Measurements from ENCODE around the gene STAT5B. TPM values are rescaled to one million over a fixed set of nuclear protein-coding genes. Genes with fewer than 3 reads are reported as not detected.

STAT5B gene
- total RNA-seq, 1 experiment from 2014 or later = 42.9 TPM

DNA sequence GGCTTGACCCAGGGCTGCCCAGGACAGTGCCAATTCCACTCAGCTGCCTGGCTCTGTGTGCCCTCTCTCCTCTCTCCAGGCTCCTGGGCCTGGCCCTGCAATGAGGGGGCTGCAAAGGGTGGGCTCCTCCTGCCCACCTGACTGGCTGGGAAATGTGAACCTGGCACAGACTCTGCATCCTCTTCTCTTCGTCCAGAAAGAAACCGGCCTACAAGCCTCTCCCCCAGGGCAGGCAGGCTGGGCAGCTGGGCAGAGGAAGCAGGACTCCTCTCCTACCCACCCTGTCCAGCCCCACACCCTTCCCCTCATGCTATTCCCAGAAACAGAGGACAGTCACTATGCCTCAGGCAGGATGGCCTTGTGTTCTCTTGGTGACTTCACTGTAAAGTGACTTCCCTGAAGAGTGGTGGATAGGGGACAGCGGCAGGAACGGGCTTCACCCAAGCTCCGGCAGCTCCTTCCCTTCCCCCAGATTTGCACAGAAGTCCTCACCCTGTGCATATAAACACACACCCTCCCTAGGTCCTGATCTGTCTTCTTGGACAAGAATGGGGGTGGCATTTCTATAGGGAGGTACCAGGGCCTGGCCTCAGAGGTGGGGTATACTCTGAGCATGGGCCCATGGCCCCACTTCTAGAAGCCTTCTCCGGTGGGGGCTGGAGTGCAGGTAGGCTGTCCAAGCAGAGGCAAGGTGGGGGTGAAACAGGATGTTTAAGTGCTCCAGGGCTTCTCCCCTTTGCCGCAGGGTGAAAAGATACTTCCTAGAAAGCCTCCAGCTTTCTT, 7.2 kb upstream of the STAT5B start:
- no peaks in the 10 kb centered on the region for H4K20me1 ChIP-seq (ENCODE audit: control insufficient read depth, insufficient read depth, insufficient read length)
- H4K8ac ChIP-seq (replicated peaks; ENCODE audit: insufficient read length, low read depth, low read length) = no peak overlapping the region
- no peaks in the 10 kb centered on the region; the same call in 1 of the 2 replicates for H3K27me3 ChIP-seq (ENCODE audit: insufficient read depth, low read length)
- no peak overlapping the region for H3K4ac ChIP-seq (ENCODE audit: low read depth, low read length)
- H3T11ph ChIP-seq (ENCODE audit: low read length) = no peak overlapping the region
- H4K5ac ChIP-seq (ENCODE audit: insufficient read length, low read depth, low read length) = no peak overlapping the region
- no CpG with 5 or more reads among the region's 7 CpGs for WGBS (ENCODE audit: extremely low coverage, insufficient read length, low lambda C conversion rate)
- H3K23me2 ChIP-seq (ENCODE audit: insufficient read length, low read depth, low read length, poor library complexity, severe bottlenecking) = peaks cover 4% of the 10 kb centered on the region
- H3K36me3 Mint-ChIP-seq (ENCODE audit: insufficient read depth in 1 of 3, low read depth in 3 of 3) = peaks cover 0 to 2% (median 0%) of the 10 kb centered on the region in 3 experiments; a peak in 2 of 7 replicates
- peaks cover 22 to 35% of the 10 kb centered on the region in 2 experiments for H3K4me1 Mint-ChIP-seq
- H3K23ac ChIP-seq (ENCODE audit: insufficient read length, low read depth, low read length) = no peak overlapping the region
- H2BK120ac ChIP-seq (ENCODE audit: low read depth, low read length, poor library complexity, severe bottlenecking) = no peak overlapping the region
- no peak overlapping the region for H2BK5ac ChIP-seq (ENCODE audit: insufficient read length, low read length)
- H2BK20ac ChIP-seq (ENCODE audit: low read depth, low read length, poor library complexity, severe bottlenecking) = no peak overlapping the region
- no peak overlapping the region for H3K56ac ChIP-seq (ENCODE audit: insufficient read length, low read depth, low read length)
- H3K9me3 Mint-ChIP-seq = no peaks in the 10 kb centered on the region; a peak in 1 of 5 replicates
- peaks cover 15% of the 10 kb centered on the region for H3K27me3 Mint-ChIP-seq (ENCODE audit: low read depth)
- no peak overlapping the region; the same call in 1 of the 2 replicates for H2BK15ac ChIP-seq (ENCODE audit: low read depth, low read length)
- H2AK5ac ChIP-seq (ENCODE audit: insufficient read length, low read length) = no peak overlapping the region
- peaks cover 7% of the 10 kb centered on the region; the same call in 1 of the 2 replicates for H3K4me1 ChIP-seq (ENCODE audit: insufficient read depth, low read length)
- peak overlapping the region; percentile 39 for H3K14ac ChIP-seq (ENCODE audit: insufficient read depth, low read length)
- no peak overlapping the region for H2BK12ac ChIP-seq (ENCODE audit: insufficient read length, low read depth, low read length)
- H4K91ac ChIP-seq (ENCODE audit: insufficient read length, low read depth, low read length) = no peak overlapping the region
- H3K18ac ChIP-seq (ENCODE audit: insufficient read length, low read depth, low read length) = peak overlapping the region; percentile 2
- TF ChIP-seq, protein P1, sequence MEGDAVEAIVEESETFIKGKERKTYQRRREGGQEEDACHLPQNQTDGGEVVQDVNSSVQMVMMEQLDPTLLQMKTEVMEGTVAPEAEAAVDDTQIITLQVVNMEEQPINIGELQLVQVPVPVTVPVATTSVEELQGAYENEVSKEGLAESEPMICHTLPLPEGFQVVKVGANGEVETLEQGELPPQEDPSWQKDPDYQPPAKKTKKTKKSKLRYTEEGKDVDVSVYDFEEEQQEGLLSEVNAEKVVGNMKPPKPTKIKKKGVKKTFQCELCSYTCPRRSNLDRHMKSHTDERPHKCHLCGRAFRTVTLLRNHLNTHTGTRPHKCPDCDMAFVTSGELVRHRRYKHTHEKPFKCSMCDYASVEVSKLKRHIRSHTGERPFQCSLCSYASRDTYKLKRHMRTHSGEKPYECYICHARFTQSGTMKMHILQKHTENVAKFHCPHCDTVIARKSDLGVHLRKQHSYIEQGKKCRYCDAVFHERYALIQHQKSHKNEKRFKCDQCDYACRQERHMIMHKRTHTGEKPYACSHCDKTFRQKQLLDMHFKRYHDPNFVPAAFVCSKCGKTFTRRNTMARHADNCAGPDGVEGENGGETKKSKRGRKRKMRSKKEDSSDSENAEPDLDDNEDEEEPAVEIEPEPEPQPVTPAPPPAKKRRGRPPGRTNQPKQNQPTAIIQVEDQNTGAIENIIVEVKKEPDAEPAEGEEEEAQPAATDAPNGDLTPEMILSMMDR (conservative IDR thresholded peaks at IDR 0.05) = no peak
- no peak overlapping the region for H3K9ac ChIP-seq (ENCODE audit: extremely low read depth, insufficient read length, low read length)
- H3K27ac ChIP-seq (ENCODE audit: insufficient read length, low read depth, low read length) = no peak overlapping the region
- no peak overlapping the region for H2AFZ ChIP-seq (ENCODE audit: low read length)
- no peak overlapping the region for H3K4me3 Mint-ChIP-seq
- H3K9me3 ChIP-seq (ENCODE audit: control insufficient read depth, low read depth, low read length) = no peaks in the 10 kb centered on the region
- peak; percentile 24 for DNase-seq
- no peak overlapping the region for H3K4me2 ChIP-seq (ENCODE audit: insufficient read depth, insufficient read length, low read length)
- H3K79me1 ChIP-seq (ENCODE audit: insufficient read depth, low read depth, low read length, poor library complexity, severe bottlenecking) = no peaks in the 10 kb centered on the region
- no peaks in the 10 kb centered on the region for H3K79me2 ChIP-seq (ENCODE audit: insufficient read depth, low read length)
- H3K27ac Mint-ChIP-seq = peak overlapping the region in 1 of 3 experiments; percentile 59; a peak in 2 of 7 replicates

Measured in H9 (cell line).